Stimulated activated CD8-positive, alpha-beta memory T cell treated with anti-CD3 and anti-CD28 coated beads, Interleukin-7, amount 100 ng/mL, for 24 hours (primary cell): ENCODE measurements around the gene HTRA2.

Source experiments
- DNase-seq: peaks from one replicate; pipeline ENCODE4 v3.0.0-alpha.2; 2020; ENCODE audit warnings: low read depth

HTRA2 gene

GRCh38 chr2:74542978-74543377 is 13.2 kb downstream of the HTRA2 start:
- no peak for DNase-seq

- DNase-seq: no peak
These were observed 14.9 kb downstream of the HTRA2 start for GRCh38 chr2:74544634-74545033.

GRCh38 chr2:74546004-74546403 is 16.3 kb downstream of the HTRA2 start:
- no peak for DNase-seq

- no peak for DNase-seq
These were observed 18.7 kb downstream of the HTRA2 start for GRCh38 chr2:74548285-74548899.

GRCh38 chr2:74548900-74549826 is 19.4 kb downstream of the HTRA2 start:
- DNase-seq: no peak

GRCh38 chr2:74550231-74550630 is 20.5 kb downstream of the HTRA2 start:
- DNase-seq: no peak

- DNase-seq: no peak
These were observed 21.8 kb downstream of the HTRA2 start for GRCh38 chr2:74551530-74551929.

GRCh38 chr2:74551942-74552913 is 22.5 kb downstream of the HTRA2 start:
- DNase-seq: no peak

- DNase-seq: no peak
These were observed 23.4 kb downstream of the HTRA2 start for GRCh38 chr2:74552914-74553811.

GRCh38 chr2:74553892-74554819 is 24.4 kb downstream of the HTRA2 start, which contains the start of the genes DOK1 and LOXL3:
Gene DOK1, plus strand, starts transcription at chr2:74554720. Its CDS starts 35 bp downstream, at chr2:74554755.
Gene LOXL3, minus strand, starts transcription at chr2:74553942. Its CDS starts 1,308 bp downstream, at chr2:74552634.
- DNase-seq: peak; percentile 72

- DNase-seq: no peak
These were observed 25.2 kb downstream of the HTRA2 start for GRCh38 chr2:74554820-74555531.

- DNase-seq: no peak
These were observed 25.9 kb downstream of the HTRA2 start for GRCh38 chr2:74555610-74556103.

GRCh38 chr2:74556159-74556558 is 26.4 kb downstream of the HTRA2 start:
- no peak for DNase-seq

- DNase-seq: no peak
These were observed 27.2 kb downstream of the HTRA2 start for GRCh38 chr2:74556831-74557370.

GRCh38 chr2:74558284-74559230 is 28.8 kb downstream of the HTRA2 start:
- no peak for DNase-seq

GRCh38 chr2:74559912-74560311 is 30.2 kb downstream of the HTRA2 start:
- no peak for DNase-seq

GRCh38 chr2:74560591-74560990 is 30.9 kb downstream of the HTRA2 start:
- no peak for DNase-seq
